DOHH2 (cell line): Measurements from ENCODE around the gene KCTD11.

Source experiments
- H3F3A ChIP-seq: fragments of 200-600 bp; sonication (generic), shearing (Covaris generic); 2 replicates; pipeline ENCODE4 v1.6.0; 2016; ENCODE audit warnings: antibody characterized with exemption, mild to moderate bottlenecking; ENCODE audit not compliant: control insufficient read depth, insufficient read depth
- H3K27ac ChIP-seq: fragments of 200-600 bp; sonication (generic); 2 replicates; pipeline ENCODE4 v1.5.1; 2014; ENCODE audit warnings: low read depth, mild to moderate bottlenecking, low read length, moderate library complexity
- H3K27me3 ChIP-seq: fragments of 200-600 bp; sonication (generic); 2 replicates; pipeline ENCODE4 v1.6.1; 2014; ENCODE audit warnings: mild to moderate bottlenecking, low read length, mixed read lengths; ENCODE audit not compliant: control insufficient read depth
- H3K36me3 ChIP-seq: fragments of 200-600 bp; sonication (generic); 2 replicates; pipeline ENCODE4 v1.6.1; 2014; ENCODE audit warnings: mild to moderate bottlenecking, low read length, moderate library complexity, mixed read lengths; ENCODE audit not compliant: control insufficient read depth
- H3K4me1 ChIP-seq: fragments of 200-600 bp; sonication (generic); 2 replicates; pipeline ENCODE4 v1.6.1; 2014; ENCODE audit warnings: mild to moderate bottlenecking, low read length, mixed read lengths; ENCODE audit not compliant: control insufficient read depth
- H3K4me2 ChIP-seq: fragments of 200-600 bp; sonication (generic); 2 replicates; pipeline ENCODE4 v1.6.0; 2014; ENCODE audit warnings: mild to moderate bottlenecking, low read length, moderate library complexity
- H3K4me3 ChIP-seq: fragments of 200-600 bp; sonication (generic); 2 replicates; pipeline ENCODE4 v1.5.1; 2014; ENCODE audit warnings: mild to moderate bottlenecking, low read length, mixed read lengths
- H3K79me2 ChIP-seq: fragments of 200-600 bp; sonication (generic); 2 replicates; pipeline ENCODE4 v1.6.1; 2014; ENCODE audit warnings: mild to moderate bottlenecking, low read length, mixed read lengths; ENCODE audit not compliant: control insufficient read depth
- H3K9me2 ChIP-seq: fragments of 200-600 bp; sonication (generic); replicated peaks from 2 replicates; pipeline ENCODE4 v1.6.1; 2014; ENCODE audit warnings: mild to moderate bottlenecking, low read length, mixed read lengths; ENCODE audit not compliant: control insufficient read depth
- H3K9me3 ChIP-seq: fragments of 200-600 bp; sonication (generic); 2 replicates; pipeline ENCODE4 v1.6.1; 2014; ENCODE audit warnings: antibody characterized with exemption, low read length, mixed read lengths; ENCODE audit not compliant: control insufficient read depth, insufficient read depth
- H4K20me1 ChIP-seq: fragments of 200-600 bp; sonication (generic); 2 replicates; pipeline ENCODE4 v1.6.0; 2014; ENCODE audit warnings: low read depth, mild to moderate bottlenecking, antibody characterized with exemption, low read length, moderate library complexity; ENCODE audit not compliant: control insufficient read depth, insufficient read depth
- CTCF ChIP-seq: fragments of 200-600 bp; sonication (generic); IDR thresholded peaks from one replicate; pipeline ENCODE4 v1.5.1; 2014; ENCODE audit warnings: antibody characterized with exemption, mild to moderate bottlenecking, low read depth, low read length; ENCODE audit not compliant: poor library complexity, severe bottlenecking
- EZH2phosphoT487 ChIP-seq: fragments of 200-600 bp; sonication (generic); IDR thresholded peaks from 2 replicates; pipeline ENCODE4 v1.6.1; 2017; ENCODE audit warnings: borderline replicate concordance, mild to moderate bottlenecking, antibody characterized with exemption, low read length, moderate library complexity, mixed read lengths

The KCTD11 gene

GRCh38 chr17:7403043-7403726 is 51.2 kb downstream of the KCTD11 start:
- Histone ChIP-seq H3K9me2 (no peaks in the 10 kb centered on the region), H3K9me3 (no peaks in the 10 kb centered on the region), H3F3A (peaks cover 5% of the 10 kb centered on the region; the same call in 1 of the 2 replicates), H3K36me3 (peaks cover 4% of the 10 kb centered on the region; the same call in 1 of the 2 replicates), H4K20me1 (no peaks in the 10 kb centered on the region), H3K4me3 (peak overlapping the region; percentile 73), H3K27me3 (no peaks in the 10 kb centered on the region), H3K4me1 (peaks cover 11% of the 10 kb centered on the region), H3K4me2 (peak overlapping the region; percentile 89), H3K27ac (no peak overlapping the region), H3K79me2 (peaks cover 9% of the 10 kb centered on the region)
- TF ChIP-seq EZH2phosphoT487 = no peak
- no peak for TF ChIP-seq CTCF

- TF ChIP-seq EZH2phosphoT487 = no peak
- no peak for TF ChIP-seq CTCF
- Histone ChIP-seq H3K27ac (no peak overlapping the region), H3K9me2 (no peaks in the 10 kb centered on the region), H3F3A (peaks cover 5% of the 10 kb centered on the region; the same call in 1 of the 2 replicates), H4K20me1 (no peaks in the 10 kb centered on the region), H3K27me3 (no peaks in the 10 kb centered on the region), H3K9me3 (no peaks in the 10 kb centered on the region), H3K36me3 (peaks cover 4% of the 10 kb centered on the region; the same call in 1 of the 2 replicates), H3K4me1 (peaks cover 11% of the 10 kb centered on the region), H3K4me2 (peak overlapping the region; percentile 89), H3K4me3 (peak overlapping the region; percentile 73), H3K79me2 (peaks cover 9% of the 10 kb centered on the region)
Observed at GRCh38 chr17:7403727-7403976, 51.7 kb downstream of the KCTD11 start.

- H3F3A ChIP-seq = peaks cover 5% of the 10 kb centered on the region; the same call in 1 of the 2 replicates
- H4K20me1 ChIP-seq = no peaks in the 10 kb centered on the region
- H3K4me1 ChIP-seq = peaks cover 11% of the 10 kb centered on the region
- peak within 1 kb of the TSS; percentile 89 for H3K4me2 ChIP-seq
- H3K27me3 ChIP-seq = no peaks in the 10 kb centered on the region
- no peaks in the 10 kb centered on the region for H3K9me2 ChIP-seq
- H3K4me3 ChIP-seq = peak within 1 kb of the TSS; percentile 73
- peak within 1 kb of the TSS; percentile 39; the same call in 1 of the 2 replicates for H3K27ac ChIP-seq
- TF ChIP-seq CTCF (no peak), EZH2phosphoT487 (no peak)
- H3K79me2 ChIP-seq = peaks cover 9% of the 10 kb centered on the region
- peaks cover 4% of the 10 kb centered on the region; the same call in 1 of the 2 replicates for H3K36me3 ChIP-seq
- H3K9me3 ChIP-seq = no peaks in the 10 kb centered on the region
Observed at GRCh38 chr17:7403977-7404736, 52.2 kb downstream of the KCTD11 start, which contains the start of gene TMEM256. Gene TMEM256 (minus strand): TSS chr17:7404097. CDS start chr17:7404084, 13 bp downstream.
